ENCODE measurements around the gene BHLHA15. TPM values are rescaled to one million over a fixed set of nuclear protein-coding genes. Genes with fewer than 3 reads are reported as not detected.

Gene BHLHA15
- polyA plus RNA-seq, 1 donor (not counting 4 experiments of a cell fraction or from before 2014, with no cell fraction given), result not detected

- Histone ChIP-seq H3K36me3 (ENCODE audit: control insufficient read depth in 2 of 2, extremely low read depth in 1 of 2, insufficient read depth in 2 of 2, low read length in 2 of 2) (peaks cover 7 to 8% of the 10 kb centered on the region in 2 experiments), H3K9ac (ENCODE audit: control insufficient read depth, extremely low read depth, insufficient read depth, low read length) (no peak overlapping the region), H2AFZ (ENCODE audit: control insufficient read depth, low read length) (no peak overlapping the region), H3K4me1 (ENCODE audit: control insufficient read depth, extremely low read depth, insufficient read depth, low read length) (peaks cover 2% of the 10 kb centered on the region), H3K9me3 (ENCODE audit: control insufficient read depth, low read depth, low read length) (no peaks in the 10 kb centered on the region), H3K9me1 (ENCODE audit: control insufficient read depth, extremely low read depth, insufficient read depth, low read length) (no peaks in the 10 kb centered on the region), H3K79me2 (ENCODE audit: control insufficient read depth, insufficient read depth, low read length) (no peaks in the 10 kb centered on the region), H3K27me3 (ENCODE audit: control insufficient read depth, extremely low read depth, insufficient read depth, low read length) (no peaks in the 10 kb centered on the region), H3K4me2 (ENCODE audit: control insufficient read depth, extremely low read depth, insufficient read depth, low read depth, low read length) (no peak overlapping the region), H3K27ac (ENCODE audit: control insufficient read depth, insufficient read depth, low read length) (no peak overlapping the region), H4K20me1 (ENCODE audit: control insufficient read depth, extremely low read depth, insufficient read depth, low read length) (no peaks in the 10 kb centered on the region), H3K4me3 (ENCODE audit: control insufficient read depth in 2 of 3, extremely low read depth in 1 of 3, insufficient read depth in 2 of 3, low read depth in 1 of 3, low read length in 3 of 3) (no peak overlapping the region)
- TF ChIP-seq EZH2 (IDR thresholded peaks at IDR 0.05; ENCODE audit: low read length) (no peak), CTCF (optimal IDR thresholded peaks at IDR 0.05 in 1 of 3, IDR thresholded peaks at IDR 0.05 in 1 of 3, conservative IDR thresholded peaks at IDR 0.05 in 1 of 3; ENCODE audit: extremely low read depth in 1 of 3, insufficient read depth in 2 of 3, low read length in 3 of 3) (no peak)
- FAIRE-seq, result no peak
- dilution Hi-C loops (cut with MboI; ENCODE audit: extremely low pct_ligation_motif_present, low sequenced_read_pairs), result no loop called here
- DNase-seq (ENCODE audit: low read depth, low spot score), result no peak
Observed at GRCh38 chr7:98244871-98245270, 33.6 kb downstream of the BHLHA15 start.

DNA sequence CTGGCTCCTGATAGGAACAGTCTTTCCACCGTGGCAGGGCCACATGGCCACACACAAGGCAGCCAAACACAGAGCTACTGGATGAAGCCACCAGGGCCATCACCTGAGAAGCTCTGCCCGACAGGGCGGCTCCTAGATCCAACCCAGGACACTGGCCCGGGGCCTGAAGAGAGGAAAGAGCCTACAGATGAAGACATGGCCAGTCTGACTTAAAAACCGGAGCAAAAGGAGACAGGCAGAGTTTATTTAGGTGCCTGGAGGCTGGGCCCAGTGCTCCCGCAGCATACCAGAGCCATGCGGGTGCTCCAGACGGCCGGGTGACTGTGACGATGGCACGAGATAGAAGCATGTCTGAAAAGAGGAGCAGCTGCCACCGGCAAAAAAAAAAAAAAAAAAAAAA is 36.9 kb downstream of the BHLHA15 start:
- Histone ChIP-seq H3K9me3 (ENCODE audit: control insufficient read depth, low read depth, low read length) (no peaks in the 10 kb centered on the region), H3K36me3 (ENCODE audit: control insufficient read depth in 2 of 2, extremely low read depth in 1 of 2, insufficient read depth in 2 of 2, low read length in 2 of 2) (peaks cover 4 to 6% of the 10 kb centered on the region in 2 experiments), H3K9me1 (ENCODE audit: control insufficient read depth, extremely low read depth, insufficient read depth, low read length) (no peaks in the 10 kb centered on the region), H3K27ac (ENCODE audit: control insufficient read depth, insufficient read depth, low read length) (no peak overlapping the region), H3K9ac (ENCODE audit: control insufficient read depth, extremely low read depth, insufficient read depth, low read length) (no peak overlapping the region), H3K79me2 (ENCODE audit: control insufficient read depth, insufficient read depth, low read length) (peaks cover 9% of the 10 kb centered on the region), H4K20me1 (ENCODE audit: control insufficient read depth, extremely low read depth, insufficient read depth, low read length) (no peaks in the 10 kb centered on the region), H3K4me3 (ENCODE audit: control insufficient read depth in 2 of 3, extremely low read depth in 1 of 3, insufficient read depth in 2 of 3, low read depth in 1 of 3, low read length in 3 of 3) (no peak overlapping the region), H2AFZ (ENCODE audit: control insufficient read depth, low read length) (no peak overlapping the region), H3K4me1 (ENCODE audit: control insufficient read depth, extremely low read depth, insufficient read depth, low read length) (peaks cover 8% of the 10 kb centered on the region), H3K27me3 (ENCODE audit: control insufficient read depth, extremely low read depth, insufficient read depth, low read length) (no peaks in the 10 kb centered on the region), H3K4me2 (ENCODE audit: control insufficient read depth, extremely low read depth, insufficient read depth, low read depth, low read length) (no peak overlapping the region)
- dilution Hi-C loops (cut with MboI; ENCODE audit: extremely low pct_ligation_motif_present, low sequenced_read_pairs), result no loop called here
- TF ChIP-seq CTCF (optimal IDR thresholded peaks at IDR 0.05 in 1 of 3, IDR thresholded peaks at IDR 0.05 in 1 of 3, conservative IDR thresholded peaks at IDR 0.05 in 1 of 3; ENCODE audit: extremely low read depth in 1 of 3, insufficient read depth in 2 of 3, low read length in 3 of 3), result no peak
- no peak for TF ChIP-seq EZH2 (IDR thresholded peaks at IDR 0.05; ENCODE audit: low read length)
- FAIRE-seq, result no peak
- no peak for DNase-seq (ENCODE audit: low read depth, low spot score)
